K562 (cell line): ENCODE measurements around the gene CATSPER3. TPM values are rescaled to one million over a fixed set of nuclear protein-coding genes. Genes with fewer than 3 reads are reported as not detected.

Experiments
- GATA2 ChIP-seq: sonication (generic); formaldehyde crosslinking; IDR thresholded peaks from 2 replicates; pipeline ENCODE4 v1.4.0; 2020; ENCODE audit warnings: mild to moderate bottlenecking, missing genetic modification reagents
- REST ChIP-seq, 2 experiments: fragments of 450-650 bp; formaldehyde crosslinking in 1 of 2; IDR thresholded peaks; 2 replicates each; pipeline versions ENCODE4 v1.4.0 to v1.6.1; 2014 to 2020; ENCODE audit warnings: mild to moderate bottlenecking in 2 of 2, borderline replicate concordance in 1 of 2, low read depth in 1 of 2
- RNF219 ChIP-seq: fragments of 250-450 bp; sonication (Bioruptor Pico); IDR thresholded peaks from 2 replicates; pipeline ENCODE4 v1.5.0; 2022; ENCODE audit warnings: mild to moderate bottlenecking
- polyA plus RNA-seq, 8 experiments: library from polyadenylated mRNA; depleted of rRNA in 4 of 8; stranded (reverse) in 5 of 8; unstranded in 3 of 8; fragments of >200 nt; fragmentation: Nextera tagmentation in 2 of 8; fragmentation: Illumina TruSeq in 1 of 8; extraction: Ambion mirVana in 2 of 8; extraction: Trizol in 1 of 8; gene quantifications; 2 replicates each; pipeline versions ENCODE4 v1.2.1 to v1.2.3, GENCODE V29; 2011 to 2014; ENCODE audit warnings: inconsistent platforms in 1 of 8, missing spikeins in 1 of 8
- total RNA-seq, 7 experiments: library from RNA; depleted of rRNA in 6 of 7; stranded (reverse); fragments of >200 nt in 6 of 7; fragmentation: Illumina TruSeq in 2 of 7; extraction: Trizol in 2 of 7; gene quantifications; 2 replicates each; pipeline versions ENCODE4 v1.2.1 to v1.2.3, GENCODE V29; 2011 to 2021; ENCODE audit warnings: low replicate concordance in 1 of 7

The CATSPER3 gene
- total and polyA plus RNA-seq, 9 of the 15 experiments (the other 6 are each of a cell fraction or from before 2014, with no cell fraction given) = 0.14 to 1.5 (median 0.49) TPM

GRCh38 chr5:134963098-134963497 lies 4.6 kb upstream of the CATSPER3 start (continued):
- TF ChIP-seq REST (IDR thresholded peaks at IDR 0.05; ENCODE audit: borderline replicate concordance) (no peak), REST (CRISPR knock-in tag; IDR thresholded peaks at IDR 0.05; ENCODE audit: low read depth) (no peak), RNF219 (CRISPR knock-in tag) (no peak), GATA2 (no peak)
